CD4-positive, alpha-beta T cell treated with Interleukin-21 for 1 hour (primary cell): ENCODE measurements around the gene NPLOC4.

ENCODE experiments used
- DNase-seq: peaks from one replicate; pipeline ENCODE4 v3.0.0-alpha.2; 2020

Gene NPLOC4

GRCh38 chr17:81544281-81544974 lies 92.5 kb downstream of the NPLOC4 start:
- no peak for DNase-seq

GRCh38 chr17:81543756-81544155 lies 93.2 kb downstream of the NPLOC4 start:
- no peak for DNase-seq

GRCh38 chr17:81543339-81543675 lies 93.6 kb downstream of the NPLOC4 start:
- DNase-seq, result no peak

- DNase-seq, result no peak
These were observed 94.2 kb downstream of the NPLOC4 start for GRCh38 chr17:81542431-81543338.

- DNase-seq, result no peak
These were observed 95.8 kb downstream of the NPLOC4 start for GRCh38 chr17:81541123-81541522.

GRCh38 chr17:81540676-81541027 lies 96.3 kb downstream of the NPLOC4 start:
- no peak for DNase-seq

- no peak for DNase-seq
These were observed 96.8 kb downstream of the NPLOC4 start for GRCh38 chr17:81539961-81540675.

- DNase-seq, result no peak
These were observed 97.4 kb downstream of the NPLOC4 start for GRCh38 chr17:81539571-81539900.

GRCh38 chr17:81538651-81539570 lies 98.0 kb downstream of the NPLOC4 start:
- DNase-seq, result no peak

GRCh38 chr17:81537856-81538555 lies 98.9 kb downstream of the NPLOC4 start:
- no peak for DNase-seq

GRCh38 chr17:81537343-81537855 lies 99.5 kb downstream of the NPLOC4 start:
- DNase-seq, result peak; percentile 47

- DNase-seq, result no peak
These were observed 100.3 kb downstream of the NPLOC4 start for GRCh38 chr17:81536299-81537290.

- DNase-seq, result no peak
These were observed 101.2 kb downstream of the NPLOC4 start for GRCh38 chr17:81535480-81536298.

GRCh38 chr17:81535007-81535328 lies 101.9 kb downstream of the NPLOC4 start:
- no peak for DNase-seq

GRCh38 chr17:81534157-81535006 lies 102.5 kb downstream of the NPLOC4 start:
- DNase-seq, result no peak

- DNase-seq, result no peak
These were observed 103.4 kb downstream of the NPLOC4 start for GRCh38 chr17:81533339-81534141.

GRCh38 chr17:81532490-81533287 lies 104.2 kb downstream of the NPLOC4 start:
- no peak for DNase-seq
